HCT116 (cell line): ENCODE measurements around the gene BCL2L11. TPM values are rescaled to one million over a fixed set of nuclear protein-coding genes. Genes with fewer than 3 reads are reported as not detected.

ENCODE experiments used
- ATAC-seq: fragments of 200-7000 bp; cut with Tn5 transposase; 2 replicates; pipeline ENCODE4 v1.9.1; 2020; ENCODE audit warnings: mild to moderate bottlenecking, moderate library complexity
- BruUV-seq: library from RNA; stranded (reverse); fragments of 400-500 nt; replicated peaks from 2 replicates; lab custom pipeline; 2021; lab: Mats Ljungman, UMichigan
- CTCF ChIA-PET: fragments of 300-600 bp; sonication (Branson Sonifier 250); formaldehyde crosslinking; loops from one replicate; lab custom pipeline; 2021; ENCODE audit warnings: antibody characterized with exemption; lab: Charles Lee
- POLR2A ChIA-PET: fragments of 300-600, 350-600 bp; sonication (Branson Sonifier 250); formaldehyde crosslinking; loops from one replicate; lab custom pipeline; 2021; ENCODE audit warnings: antibody characterized with exemption; lab: Charles Lee
- RAD21 ChIA-PET, 2 experiments: fragments of 300-600 bp; sonication (Branson Sonifier 250); formaldehyde crosslinking; loops; one replicate each; lab custom pipeline; 2023; ENCODE audit warnings: low total read pairs in 2 of 2; ENCODE audit not compliant: uncharacterized antibody in 2 of 2, unreplicated experiment in 2 of 2, low non-redundant PET in 1 of 2; lab: Charles Lee
- DNase-seq: peaks from one replicate; pipeline ENCODE4 v3.0.0-alpha.2; 2010; ENCODE audit warnings: low read depth, low spot score
- H2AFZ ChIP-seq: fragments of 200-600 bp; shearing (Covaris generic), sonication (generic); 2 replicates; pipeline ENCODE4 v1.6.1; 2017; ENCODE audit warnings: low read depth, mixed run types, mixed read lengths, antibody characterized with exemption, low read length; ENCODE audit not compliant: poor library complexity, severe bottlenecking
- H3K27ac ChIP-seq: 2 replicates; pipeline ENCODE4 v1.5.1; 2012; ENCODE audit warnings: low read depth, low read length
- H3K27me3 ChIP-seq: fragments of 200-600 bp; sonication (generic); 2 replicates; pipeline ENCODE4 v1.6.1; 2016; ENCODE audit warnings: mixed run types, low read length, mixed read lengths; ENCODE audit not compliant: insufficient read depth
- H3K36me3 ChIP-seq, 2 experiments: fragments of 200-500 bp in 1 of 2; fragments of 200-600 bp in 1 of 2; sonication (Bioruptor generic) in 1 of 2; sonication (generic) in 1 of 2; 2 replicates each; pipeline versions ENCODE4 v1.5.1 to v1.6.1; 2014 to 2016; ENCODE audit warnings: low read length in 2 of 2, inconsistent platforms in 1 of 2, mixed read lengths in 1 of 2, mixed run types in 1 of 2; ENCODE audit not compliant: insufficient read depth in 2 of 2, control insufficient read depth in 1 of 2
- H3K4me1 ChIP-seq, 2 experiments: fragments of 200-600 bp in 1 of 2; sonication (generic) in 1 of 2; 2 replicates each; pipeline versions ENCODE4 v1.5.1 to v1.6.1; 2012 to 2017; ENCODE audit warnings: low read length in 2 of 2, inconsistent platforms in 1 of 2, mild to moderate bottlenecking in 1 of 2, mixed read lengths in 1 of 2, mixed run types in 1 of 2, moderate library complexity in 1 of 2; ENCODE audit not compliant: insufficient read depth in 2 of 2, control insufficient read depth in 1 of 2
- H3K4me2 ChIP-seq: fragments of 200-600 bp; sonication (generic); 2 replicates; pipeline ENCODE4 v1.6.1; 2017; ENCODE audit warnings: mixed run types, low read length, mixed read lengths
- H3K4me3 ChIP-seq, 2 experiments: fragments of 200-600 bp in 1 of 2; sonication (generic) in 1 of 2; replicated peaks in 1 of 2; 2 replicates each; pipeline ENCODE4 v1.5.1; 2011 to 2016; ENCODE audit warnings: low read length in 2 of 2, control low read depth in 1 of 2, low read depth in 1 of 2, mild to moderate bottlenecking in 1 of 2, mixed read lengths in 1 of 2, mixed run types in 1 of 2
- H3K79me2 ChIP-seq: fragments of 200-600 bp; sonication (generic); 2 replicates; pipeline ENCODE4 v1.6.1; 2017; ENCODE audit warnings: mild to moderate bottlenecking, mixed run types, low read length, moderate library complexity, mixed read lengths; ENCODE audit not compliant: insufficient read depth
- H3K9ac ChIP-seq: fragments of 200-600 bp; sonication (generic); 2 replicates; pipeline ENCODE4 v1.6.1; 2016; ENCODE audit warnings: low read length, mixed read lengths
- H3K9me2 ChIP-seq: fragments of 200-600 bp; sonication (generic), shearing (Covaris generic); 2 replicates; pipeline ENCODE4 v1.6.1; 2017; ENCODE audit warnings: mixed run types, mild to moderate bottlenecking, moderate library complexity; ENCODE audit not compliant: insufficient read depth
- H3K9me3 ChIP-seq, 2 experiments: fragments of 200-500 bp in 1 of 2; fragments of 200-600 bp in 1 of 2; sonication (Bioruptor generic) in 1 of 2; sonication (generic) in 1 of 2; 2 replicates each; pipeline ENCODE4 v1.6.1; 2014 to 2017; ENCODE audit warnings: low read length in 2 of 2, mixed read lengths in 2 of 2, inconsistent platforms in 1 of 2, low read depth in 1 of 2, mild to moderate bottlenecking in 1 of 2, mixed run types in 1 of 2, moderate library complexity in 1 of 2; ENCODE audit not compliant: control insufficient read depth in 1 of 2, insufficient read depth in 1 of 2
- H4K20me1 ChIP-seq: fragments of 200-600 bp; sonication (generic), shearing (Covaris generic); 2 replicates; pipeline ENCODE4 v1.6.1; 2017; ENCODE audit warnings: mixed run types, mild to moderate bottlenecking, moderate library complexity; ENCODE audit not compliant: insufficient read depth
- ATF3 ChIP-seq: IDR thresholded peaks from 2 replicates; pipeline ENCODE4 v1.6.1; 2012
- CBX3 ChIP-seq: IDR thresholded peaks from 2 replicates; pipeline ENCODE4 v1.6.1; 2012; ENCODE audit warnings: low read depth
- CEBPB ChIP-seq: IDR thresholded peaks from 2 replicates; pipeline ENCODE4 v1.6.1; 2012; ENCODE audit warnings: low read depth
- CTCF ChIP-seq, 3 experiments: fragments of 200-600 bp in 1 of 3; sonication (generic) in 1 of 3; IDR thresholded peaks in 2 of 3; conservative IDR thresholded peaks in 1 of 3; 2 replicates each; pipeline ENCODE4 v1.5.1; 2012 to 2017; ENCODE audit warnings: low read depth in 2 of 3, low read length in 2 of 3, antibody characterized with exemption in 1 of 3, borderline replicate concordance in 1 of 3, control low read depth in 1 of 3, mild to moderate bottlenecking in 1 of 3, mixed read lengths in 1 of 3, mixed run types in 1 of 3, moderate library complexity in 1 of 3; ENCODE audit not compliant: insufficient read depth in 1 of 3
- ELF1 ChIP-seq: IDR thresholded peaks from 2 replicates; pipeline ENCODE4 v1.6.1; 2012; ENCODE audit warnings: low read depth, borderline replicate concordance
- EZH2 ChIP-seq: fragments of 200-600 bp; sonication (generic); IDR thresholded peaks from 2 replicates; pipeline ENCODE4 v1.6.1; 2017; ENCODE audit warnings: antibody characterized with exemption, mixed run types
- EZH2phosphoT487 ChIP-seq: fragments of 200-600 bp; IDR thresholded peaks from 2 replicates; pipeline ENCODE4 v1.6.1; 2018; ENCODE audit warnings: antibody characterized with exemption, borderline replicate concordance
- POLR2A ChIP-seq: IDR thresholded peaks from 2 replicates; pipeline ENCODE4 v1.7.0; 2011; ENCODE audit warnings: borderline replicate concordance; ENCODE audit not compliant: insufficient read depth, insufficient read length; ENCODE audit errors: extremely low read depth
- POLR2AphosphoS5 ChIP-seq: IDR thresholded peaks from 2 replicates; pipeline ENCODE4 v1.6.1; 2011; ENCODE audit warnings: mild to moderate bottlenecking, low read depth, low read length, moderate library complexity
- RAD21 ChIP-seq: IDR thresholded peaks from 2 replicates; pipeline ENCODE4 v1.6.1; 2012; ENCODE audit warnings: low read depth, mild to moderate bottlenecking
- SIN3A ChIP-seq: IDR thresholded peaks from 2 replicates; pipeline ENCODE4 v1.6.1; 2012; ENCODE audit warnings: low read depth
- YY1 ChIP-seq: IDR thresholded peaks from 2 replicates; pipeline ENCODE4 v1.6.1; 2011; ENCODE audit warnings: low read length, low read depth, moderate library complexity, mild to moderate bottlenecking; ENCODE audit not compliant: insufficient replicate concordance; ENCODE audit errors: extremely low read depth
- ZNF274 ChIP-seq: fragments of 200-500 bp; sonication (Bioruptor generic); IDR thresholded peaks from 2 replicates; pipeline ENCODE4 v1.6.1; 2014; ENCODE audit warnings: mild to moderate bottlenecking, low read depth, low read length, inconsistent platforms
- intact Hi-C: fragments of 100-400 bp; cut with micrococcal nuclease; formaldehyde crosslinking; loops from 2 replicates; pipeline ENCODE4 v1.10.0; 2022
- total RNA-seq: library from RNA; stranded (reverse); gene quantifications from one replicate; pipeline ENCODE4 v1.2.1, GENCODE V29; 2021; ENCODE audit not compliant: unreplicated experiment

The BCL2L11 gene
- total RNA-seq, 1 experiment from 2014 or later, result 17.8 TPM

DNA sequence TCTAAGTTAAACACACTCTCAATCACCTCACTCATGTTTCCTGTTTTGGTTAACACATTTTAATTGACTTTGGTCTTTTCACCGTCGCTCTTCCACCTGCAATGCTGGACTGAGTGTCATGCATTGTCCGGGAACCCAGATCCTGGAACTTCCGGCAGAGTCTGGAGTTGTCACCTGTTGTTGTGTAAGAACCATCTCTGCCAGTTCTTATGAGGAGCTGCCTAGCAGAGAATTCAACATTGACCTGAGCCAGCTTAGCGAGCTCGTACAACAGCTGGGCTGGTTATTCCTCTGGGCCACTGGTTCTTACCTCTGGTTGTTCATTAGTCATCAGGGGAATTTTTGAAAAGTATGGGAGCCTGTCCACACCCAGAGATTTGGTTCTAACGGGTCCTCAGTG is 75.7 kb downstream of the BCL2L11 start:
- intact Hi-C loops, result no loop called here
- Histone ChIP-seq H3K79me2 (no peaks in the 10 kb centered on the region), H3K9me3 (no peaks in the 10 kb centered on the region), H3K4me1 (no peaks in the 10 kb centered on the region), H3K27ac (no peak overlapping the region), H3K4me3 (no peak overlapping the region)
- RAD21 ChIA-PET, result no interaction called here
- no peak for TF ChIP-seq POLR2AphosphoS5
- TF ChIP-seq YY1, result no peak
- TF ChIP-seq CTCF (IDR thresholded peaks at IDR 0.05 in 2 of 3, conservative IDR thresholded peaks at IDR 0.05 in 1 of 3; ENCODE audit: borderline replicate concordance in 1 of 3, insufficient read depth in 1 of 3, low read depth in 2 of 3, low read length in 2 of 3), result no peak
- no peak for TF ChIP-seq EZH2phosphoT487
- TF ChIP-seq CEBPB, result no peak
- no peak for TF ChIP-seq EZH2
- no peak for TF ChIP-seq ZNF274
- TF ChIP-seq, all 23 proteins: peak for 0
- no peak overlapping the region for H3K4me2 ChIP-seq
- no peaks in the 10 kb centered on the region for H4K20me1 ChIP-seq
- no peak overlapping the region for H3K9ac ChIP-seq
- H2AFZ ChIP-seq, result no peak overlapping the region
- no peaks in the 10 kb centered on the region for H3K36me3 ChIP-seq
- no peaks in the 10 kb centered on the region for H3K27me3 ChIP-seq
- ATAC-seq (no peak), DNase-seq (no peak)
- BruUV-seq, result no TSS peak
- POLR2A ChIA-PET, result no interaction called here
- H3K9me2 ChIP-seq, result no peaks in the 10 kb centered on the region
- CTCF ChIA-PET, result no interaction called here

- Histone ChIP-seq H3K27me3 (no peaks in the 10 kb centered on the region), H3K79me2 (no peaks in the 10 kb centered on the region), H3K9me3 (no peaks in the 10 kb centered on the region), H3K9me2 (no peaks in the 10 kb centered on the region), H4K20me1 (no peaks in the 10 kb centered on the region), H3K27ac (no peak overlapping the region), H3K9ac (no peak overlapping the region), H3K36me3 (no peaks in the 10 kb centered on the region)
- CTCF ChIA-PET, result no interaction called here
- no peak for ATAC-seq
- intact Hi-C loops, result no loop called here
- POLR2A ChIA-PET, result no interaction called here
- no TSS peak for BruUV-seq
- TF ChIP-seq ATF3, result no peak
- TF ChIP-seq POLR2A, result no peak
- no peak for TF ChIP-seq SIN3A
- TF ChIP-seq RAD21, result no peak
- TF ChIP-seq CBX3, result no peak
- no peak for TF ChIP-seq ELF1
- TF ChIP-seq, all 23 proteins: peak for 0
- Histone ChIP-seq H3K4me1 (no peaks in the 10 kb centered on the region), H2AFZ (no peak overlapping the region), H3K4me3 (no peak overlapping the region), H3K4me2 (no peak overlapping the region)
- RAD21 ChIA-PET, result no interaction called here
- DNase-seq, result no peak
Measured at GRCh38 chr2:111198701-111199100, 78.0 kb downstream of the BCL2L11 start.
